Keratinocyte (primary cell): ENCODE data around the gene TUBA3D.
"Not testable (repeated sequence)": the region's sequence is repeated elsewhere in the genome, so short reads cannot be mapped to it uniquely, and the experiment has no call there.

Experiments used
- EZH2 ChIP-seq: IDR thresholded peaks from one replicate; pipeline ENCODE4 v1.6.1; 2012; ENCODE audit warnings: inconsistent platforms, mild to moderate bottlenecking, low read length, moderate library complexity
- TF ChIP-seq, protein P1 (sequence below), 3 experiments: IDR thresholded peaks in 1 of 3; conservative IDR thresholded peaks in 1 of 3; optimal IDR thresholded peaks in 1 of 3; 2 replicates in 2 of 3; 3 replicates in 1 of 3; pipeline versions ENCODE3 to v1.5.1; 2011; ENCODE audit warnings: low read length in 3 of 3, mild to moderate bottlenecking in 3 of 3, moderate library complexity in 2 of 3, control low read depth in 1 of 3, inconsistent platforms in 1 of 3; ENCODE audit not compliant: insufficient read depth in 2 of 3; ENCODE audit errors: extremely low read depth in 1 of 3

GRCh38 chr2:131471624-131472023 is 4.3 kb upstream of the TUBA3D start:
- TF ChIP-seq, protein P1, sequence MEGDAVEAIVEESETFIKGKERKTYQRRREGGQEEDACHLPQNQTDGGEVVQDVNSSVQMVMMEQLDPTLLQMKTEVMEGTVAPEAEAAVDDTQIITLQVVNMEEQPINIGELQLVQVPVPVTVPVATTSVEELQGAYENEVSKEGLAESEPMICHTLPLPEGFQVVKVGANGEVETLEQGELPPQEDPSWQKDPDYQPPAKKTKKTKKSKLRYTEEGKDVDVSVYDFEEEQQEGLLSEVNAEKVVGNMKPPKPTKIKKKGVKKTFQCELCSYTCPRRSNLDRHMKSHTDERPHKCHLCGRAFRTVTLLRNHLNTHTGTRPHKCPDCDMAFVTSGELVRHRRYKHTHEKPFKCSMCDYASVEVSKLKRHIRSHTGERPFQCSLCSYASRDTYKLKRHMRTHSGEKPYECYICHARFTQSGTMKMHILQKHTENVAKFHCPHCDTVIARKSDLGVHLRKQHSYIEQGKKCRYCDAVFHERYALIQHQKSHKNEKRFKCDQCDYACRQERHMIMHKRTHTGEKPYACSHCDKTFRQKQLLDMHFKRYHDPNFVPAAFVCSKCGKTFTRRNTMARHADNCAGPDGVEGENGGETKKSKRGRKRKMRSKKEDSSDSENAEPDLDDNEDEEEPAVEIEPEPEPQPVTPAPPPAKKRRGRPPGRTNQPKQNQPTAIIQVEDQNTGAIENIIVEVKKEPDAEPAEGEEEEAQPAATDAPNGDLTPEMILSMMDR (optimal IDR thresholded peaks at IDR 0.05 in 1 of 3, IDR thresholded peaks at IDR 0.05 in 1 of 3, conservative IDR thresholded peaks at IDR 0.05 in 1 of 3; ENCODE audit: extremely low read depth in 1 of 3, insufficient read depth in 2 of 3, low read length in 3 of 3) = not testable (repeated sequence)
- not testable (repeated sequence) for TF ChIP-seq EZH2
